Measurements from ENCODE around the gene ARHGEF2. TPM values are rescaled to one million over a fixed set of nuclear protein-coding genes. Genes with fewer than 3 reads are reported as not detected.

ARHGEF2 gene
- total and polyA plus RNA-seq, 9 of the 15 experiments (the other 6 are each of a cell fraction or from before 2014, with no cell fraction given): 7.1 to 162 (median 62.2) TPM

DNA sequence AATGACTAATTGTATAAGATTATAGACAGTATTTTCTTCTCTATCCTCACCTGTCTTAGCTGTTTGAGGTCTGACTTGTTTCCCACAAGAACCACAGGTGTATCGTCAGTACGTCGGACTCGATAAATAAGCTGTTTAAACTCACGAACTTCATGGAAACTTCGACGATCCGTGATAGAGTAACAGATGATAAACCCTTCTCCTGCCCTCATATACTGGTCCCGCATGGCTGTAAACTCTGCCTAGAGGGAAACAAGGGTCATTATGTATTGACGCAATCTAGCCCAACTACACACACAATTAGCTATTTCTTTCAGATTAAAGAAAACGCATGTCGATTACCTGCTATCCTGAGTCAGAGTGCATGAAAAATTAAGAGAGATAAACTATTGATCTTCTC is 74.1 kb downstream of the ARHGEF2 start (continued):
- TF ChIP-seq SREBF1 (IDR thresholded peaks at IDR 0.05; ENCODE audit: borderline replicate concordance, low read depth, low read length): no peak

DNA sequence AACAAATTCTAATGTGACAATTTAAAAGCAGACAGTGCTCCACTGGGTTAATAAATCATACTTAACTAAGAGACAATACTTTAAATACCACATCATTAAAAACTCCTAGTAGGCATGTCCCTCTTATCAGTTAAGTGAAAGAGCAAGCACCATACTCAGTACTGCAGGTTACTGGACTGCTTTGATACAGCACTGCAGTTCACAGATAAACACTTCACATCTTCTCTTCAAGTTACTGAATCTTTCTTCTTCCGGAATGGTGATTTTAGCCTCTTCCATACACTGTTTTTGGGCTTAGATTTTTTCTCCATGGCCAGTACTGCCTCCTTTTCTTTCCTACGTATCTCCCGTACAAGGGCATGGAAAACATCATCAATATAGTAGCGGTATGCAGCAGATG is 78.2 kb downstream of the ARHGEF2 start:
- no peaks in the 10 kb centered on the region for H3K9me1 ChIP-seq (ENCODE audit: control insufficient read depth, insufficient read depth, low read length)
- ATAC-seq (peak; percentile 93), FAIRE-seq (peak; percentile 82), DNase-seq (ENCODE audit: extremely low read depth in 1 of 4, low spot score in 3 of 4) (peak in 3 of 4 experiments; percentile 35 to 74 (median 61))
- no peak overlapping the region for H3K4me2 ChIP-seq (ENCODE audit: insufficient read depth, low read length)
- in situ Hi-C loops (cut with MboI): no loop called here
- H3K9ac ChIP-seq (ENCODE audit: insufficient read depth in 1 of 2, low read depth in 2 of 2, low read length in 2 of 2): no peak overlapping the region
- TSS peak; percentile 27 for BruUV-seq (replicated peaks)
- H3K27me3 ChIP-seq (ENCODE audit: control insufficient read depth in 2 of 2, insufficient read depth in 2 of 2, low read length in 2 of 2): no peaks in the 10 kb centered on the region
- H3K9me3 ChIP-seq (replicated peaks; ENCODE audit: control insufficient read depth, insufficient read depth, low read depth, low read length): no peaks in the 10 kb centered on the region
- ChIA-PET POLR2A (interaction anchor here (1.2 to 2.0 kb wide), 3 partner anchors 10 to 57 kb away, joined by 3 to 5 read pairs (median 5); no protein-coding TSS in a partner anchor), CTCF (ENCODE audit: low intra/inter-chr PET ratio) (no interaction called here)
- no peaks in the 10 kb centered on the region for H3K79me2 ChIP-seq (ENCODE audit: control insufficient read depth, insufficient read depth, low read length)
- no peak overlapping the region for H3K4me3 ChIP-seq
- H3K36me3 ChIP-seq (ENCODE audit: control insufficient read depth, insufficient read depth, low read length): peaks cover 75% of the 10 kb centered on the region
- H4K20me1 ChIP-seq (replicated peaks; ENCODE audit: control insufficient read depth, insufficient read depth, low read length): no peaks in the 10 kb centered on the region
- no peak overlapping the region for H2AFZ ChIP-seq (ENCODE audit: low read depth, low read length)
- peak overlapping the region; percentile 28; the same call in 1 of the 3 replicates for H3K27ac ChIP-seq (ENCODE audit: extremely low read depth, low read depth, low read length)
- intact Hi-C loops (cut with micrococcal nuclease): no loop called here
- 21% methylated on average over 4 of the region's 4 CpGs for WGBS (ENCODE audit: insufficient coverage, low coverage, missing lambda C conversion rate)
- peaks cover 3 to 13% of the 10 kb centered on the region in 2 experiments; a peak in 3 of 5 replicates for H3K4me1 ChIP-seq (replicated peaks in 1 of 2; ENCODE audit: control insufficient read depth in 2 of 2, insufficient read depth in 2 of 2, low read length in 2 of 2)
- TF ChIP-seq DMBX1 (CRISPR knock-in tag; IDR thresholded peaks at IDR 0.05; ENCODE audit: borderline replicate concordance) (0 out of 2 replicates have a peak, but pooled peaks have one; percentile 23), POLR2AphosphoS5 (IDR thresholded peaks at IDR 0.05; ENCODE audit: control insufficient read depth, insufficient read depth, low read depth, low read length) (peak; percentile 91), MEF2A (IDR thresholded peaks at IDR 0.05; ENCODE audit: control insufficient read depth, low read depth, low read length) (no peak), MEIS2 (IDR thresholded peaks at IDR 0.05; ENCODE audit: partially characterized antibody) (peak; percentile 64), RB1 (IDR thresholded peaks at IDR 0.05; ENCODE audit: low read depth) (no peak), MNT (conservative IDR thresholded peaks at IDR 0.05) (peak in 1 of 2 experiments; percentile 39; a peak in 1 of 4 replicates), TCF3 (CRISPR knock-in tag; IDR thresholded peaks at IDR 0.05) (peak; percentile 93), ZKSCAN1 (IDR thresholded peaks at IDR 0.05; ENCODE audit: low read depth, low read length) (peak; percentile 83), GTF2F1 (IDR thresholded peaks at IDR 0.05; ENCODE audit: low read depth, low read length) (no peak), SNIP1 (IDR thresholded peaks at IDR 0.05; ENCODE audit: low read depth) (no peak), ZBTB5 (IDR thresholded peaks at IDR 0.05) (no peak), PML (IDR thresholded peaks at IDR 0.05; ENCODE audit: low read length) (peak; percentile 73), NCOR1 (IDR thresholded peaks at IDR 0.05) (peak; percentile 84)
- TF ChIP-seq, protein P1, sequence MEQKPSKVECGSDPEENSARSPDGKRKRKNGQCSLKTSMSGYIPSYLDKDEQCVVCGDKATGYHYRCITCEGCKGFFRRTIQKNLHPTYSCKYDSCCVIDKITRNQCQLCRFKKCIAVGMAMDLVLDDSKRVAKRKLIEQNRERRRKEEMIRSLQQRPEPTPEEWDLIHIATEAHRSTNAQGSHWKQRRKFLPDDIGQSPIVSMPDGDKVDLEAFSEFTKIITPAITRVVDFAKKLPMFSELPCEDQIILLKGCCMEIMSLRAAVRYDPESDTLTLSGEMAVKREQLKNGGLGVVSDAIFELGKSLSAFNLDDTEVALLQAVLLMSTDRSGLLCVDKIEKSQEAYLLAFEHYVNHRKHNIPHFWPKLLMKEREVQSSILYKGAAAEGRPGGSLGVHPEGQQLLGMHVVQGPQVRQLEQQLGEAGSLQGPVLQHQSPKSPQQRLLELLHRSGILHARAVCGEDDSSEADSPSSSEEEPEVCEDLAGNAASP (IDR thresholded peaks at IDR 0.05): no peak
- TF ChIP-seq, protein P2, sequence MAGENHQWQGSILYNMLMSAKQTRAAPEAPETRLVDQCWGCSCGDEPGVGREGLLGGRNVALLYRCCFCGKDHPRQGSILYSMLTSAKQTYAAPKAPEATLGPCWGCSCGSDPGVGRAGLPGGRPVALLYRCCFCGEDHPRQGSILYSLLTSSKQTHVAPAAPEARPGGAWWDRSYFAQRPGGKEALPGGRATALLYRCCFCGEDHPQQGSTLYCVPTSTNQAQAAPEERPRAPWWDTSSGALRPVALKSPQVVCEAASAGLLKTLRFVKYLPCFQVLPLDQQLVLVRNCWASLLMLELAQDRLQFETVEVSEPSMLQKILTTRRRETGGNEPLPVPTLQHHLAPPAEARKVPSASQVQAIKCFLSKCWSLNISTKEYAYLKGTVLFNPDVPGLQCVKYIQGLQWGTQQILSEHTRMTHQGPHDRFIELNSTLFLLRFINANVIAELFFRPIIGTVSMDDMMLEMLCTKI (IDR thresholded peaks at IDR 0.05; ENCODE audit: partially characterized antibody): no peak

Measured in K562 (cell line).